Panc1 (cell line): Measurements from ENCODE around the gene RYR3. TPM values are rescaled to one million over a fixed set of nuclear protein-coding genes. Genes with fewer than 3 reads are reported as not detected.
A peak's percentile ranks its signal among the peaks of the same experiment; 100 is the strongest.

Experiments
- ATAC-seq: fragments of 200-7000 bp; cut with Tn5 transposase; 2 replicates; pipeline ENCODE4 v1.9.1; 2020; ENCODE audit warnings: mild to moderate bottlenecking, moderate library complexity
- BruUV-seq: library from RNA; stranded (reverse); fragments of 400-500 nt; replicated peaks from 2 replicates; lab custom pipeline; 2021; lab: Mats Ljungman, UMichigan
- CTCF ChIA-PET: fragments of 300-600 bp; sonication (Branson Sonifier 250); formaldehyde crosslinking; loops from one replicate; lab custom pipeline; 2022; ENCODE audit warnings: antibody characterized with exemption; lab: Charles Lee
- POLR2A ChIA-PET: fragments of 300-600 bp; sonication (Branson Sonifier 250); formaldehyde crosslinking; loops from one replicate; lab custom pipeline; 2022; ENCODE audit warnings: antibody characterized with exemption; lab: Charles Lee
- DNase-seq: peaks from one replicate; pipeline ENCODE4 v3.0.0-alpha.2; 2010; ENCODE audit warnings: low read depth, low spot score
- H3K27ac ChIP-seq: 2 replicates; pipeline ENCODE4 v1.5.1; 2011; ENCODE audit warnings: mild to moderate bottlenecking, low read length, inconsistent platforms
- H3K27me3 ChIP-seq: fragments of 200-500 bp; sonication (Bioruptor generic); 2 replicates; pipeline ENCODE4 v1.6.0; 2014; ENCODE audit warnings: low read length, inconsistent platforms; ENCODE audit not compliant: control insufficient read depth, insufficient read depth
- H3K36me3 ChIP-seq: fragments of 200-500 bp; sonication (Bioruptor generic); 2 replicates; pipeline ENCODE4 v1.5.1; 2014; ENCODE audit warnings: inconsistent platforms, mild to moderate bottlenecking, low read length, moderate library complexity; ENCODE audit not compliant: control insufficient read depth, insufficient read depth
- H3K4me1 ChIP-seq: 2 replicates; pipeline ENCODE4 v1.5.1; 2011; ENCODE audit warnings: inconsistent platforms, mild to moderate bottlenecking, low read length, moderate library complexity; ENCODE audit not compliant: control insufficient read depth, insufficient read depth
- H3K4me3 ChIP-seq, 2 experiments: 2 replicates each; pipeline ENCODE4 v1.5.1; 2011 to 2012; ENCODE audit warnings: low read depth in 2 of 2, low read length in 2 of 2, mild to moderate bottlenecking in 2 of 2, inconsistent platforms in 1 of 2, moderate library complexity in 1 of 2
- H3K9me3 ChIP-seq: fragments of 200-500 bp; sonication (Bioruptor generic); 2 replicates; pipeline ENCODE4 v1.5.1; 2014; ENCODE audit warnings: low read depth, mild to moderate bottlenecking, inconsistent platforms, low read length, moderate library complexity; ENCODE audit not compliant: control insufficient read depth, insufficient read depth
- POLR2AphosphoS5 ChIP-seq: IDR thresholded peaks from 2 replicates; pipeline ENCODE4 v1.6.1; 2012; ENCODE audit warnings: mild to moderate bottlenecking, low read depth, low read length, moderate library complexity
- SIN3A ChIP-seq: IDR thresholded peaks from 2 replicates; pipeline ENCODE4 v1.6.1; 2012; ENCODE audit warnings: low read depth, mild to moderate bottlenecking, low read length, moderate library complexity, borderline replicate concordance; ENCODE audit not compliant: insufficient read depth
- TCF7L2 ChIP-seq: IDR thresholded peaks from 2 replicates; pipeline ENCODE4 v1.6.1; 2011; ENCODE audit warnings: mild to moderate bottlenecking, low read depth, low read length, inconsistent platforms
- in situ Hi-C: cut with HindIII; loops from 2 replicates; pipeline ENCODE4 v1.10.0; 2016; ENCODE audit warnings: low sequenced_read_pairs, low pct_unique_long_range_greater_than_20kb
- intact Hi-C: fragments of 100-400 bp; cut with micrococcal nuclease; formaldehyde crosslinking; loops from one replicate; pipeline ENCODE4 v1.10.0; 2022; ENCODE audit not compliant: unreplicated experiment
- total RNA-seq: library from RNA; stranded (reverse); gene quantifications from one replicate; pipeline ENCODE4 v1.2.1, GENCODE V29; 2021; ENCODE audit not compliant: unreplicated experiment
- TF ChIP-seq, protein P1 (sequence below), 2 experiments: IDR thresholded peaks; 2 replicates each; pipeline ENCODE4 v1.6.1; 2011 to 2012; ENCODE audit warnings: low read depth in 2 of 2, control low read depth in 1 of 2, low read length in 1 of 2, mild to moderate bottlenecking in 1 of 2, moderate library complexity in 1 of 2; ENCODE audit not compliant: insufficient read depth in 1 of 2
- TF ChIP-seq, protein P2 (sequence below): fragments of 450-650 bp; IDR thresholded peaks from 2 replicates; pipeline ENCODE4 v1.5.1; 2017; ENCODE audit warnings: mild to moderate bottlenecking

RYR3 gene
- total RNA-seq, 1 experiment from 2014 or later, result not detected

DNA sequence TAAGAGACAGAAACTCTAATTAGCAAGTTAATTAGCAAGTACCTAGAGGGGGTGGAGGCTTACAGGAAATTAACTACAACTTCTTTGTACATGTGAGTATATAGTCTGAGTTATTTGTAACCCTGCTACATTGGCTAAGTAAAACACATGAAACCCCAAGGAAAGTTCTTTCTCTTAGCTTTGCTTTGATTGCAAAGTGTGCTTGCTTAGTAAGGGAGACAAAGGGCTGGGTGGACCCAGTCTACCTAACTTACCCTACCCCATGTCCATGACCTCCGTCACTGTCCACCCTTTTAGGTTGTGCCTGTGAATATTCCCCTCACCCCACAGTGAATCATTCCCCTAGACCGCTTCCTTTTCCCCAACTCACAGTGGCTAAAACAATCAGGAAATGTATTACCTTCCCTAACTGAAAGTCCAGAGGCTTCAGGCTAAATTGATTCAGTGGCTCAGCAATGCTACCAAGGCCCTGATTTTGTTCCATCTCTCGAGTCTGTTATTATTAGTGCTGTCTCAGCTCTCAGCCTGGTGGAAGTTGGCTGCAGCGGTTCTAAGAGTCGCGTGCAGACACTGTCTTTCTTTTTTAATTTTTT is 31.1 kb upstream of the RYR3 start:
- no peak overlapping the region for H3K4me3 ChIP-seq
- intact Hi-C loops (no loop called here), in situ Hi-C loops (no loop called here)
- peak; percentile 75 for ATAC-seq
- H3K27ac ChIP-seq, result peak overlapping the region; percentile 45; the same call in 1 of the 2 replicates
- no peak for DNase-seq
- H3K9me3 ChIP-seq, result no peaks in the 10 kb centered on the region; the same call in 1 of the 2 replicates
- no TSS peak for BruUV-seq
- ChIA-PET CTCF (interaction anchor here (1.2 kb wide), 1 partner anchor 13 kb away, joined by 4 read pairs; no protein-coding TSS in a partner anchor), POLR2A (interaction anchor here (0.6 kb wide), 1 partner anchor 57 kb away, joined by 3 read pairs; no protein-coding TSS in a partner anchor)
- peaks cover 16% of the 10 kb centered on the region for H3K4me1 ChIP-seq
- H3K27me3 ChIP-seq, result no peaks in the 10 kb centered on the region
- no peaks in the 10 kb centered on the region for H3K36me3 ChIP-seq
- TF ChIP-seq SIN3A (no peak), POLR2AphosphoS5 (no peak), TCF7L2 (no peak)
- TF ChIP-seq, protein P1, sequence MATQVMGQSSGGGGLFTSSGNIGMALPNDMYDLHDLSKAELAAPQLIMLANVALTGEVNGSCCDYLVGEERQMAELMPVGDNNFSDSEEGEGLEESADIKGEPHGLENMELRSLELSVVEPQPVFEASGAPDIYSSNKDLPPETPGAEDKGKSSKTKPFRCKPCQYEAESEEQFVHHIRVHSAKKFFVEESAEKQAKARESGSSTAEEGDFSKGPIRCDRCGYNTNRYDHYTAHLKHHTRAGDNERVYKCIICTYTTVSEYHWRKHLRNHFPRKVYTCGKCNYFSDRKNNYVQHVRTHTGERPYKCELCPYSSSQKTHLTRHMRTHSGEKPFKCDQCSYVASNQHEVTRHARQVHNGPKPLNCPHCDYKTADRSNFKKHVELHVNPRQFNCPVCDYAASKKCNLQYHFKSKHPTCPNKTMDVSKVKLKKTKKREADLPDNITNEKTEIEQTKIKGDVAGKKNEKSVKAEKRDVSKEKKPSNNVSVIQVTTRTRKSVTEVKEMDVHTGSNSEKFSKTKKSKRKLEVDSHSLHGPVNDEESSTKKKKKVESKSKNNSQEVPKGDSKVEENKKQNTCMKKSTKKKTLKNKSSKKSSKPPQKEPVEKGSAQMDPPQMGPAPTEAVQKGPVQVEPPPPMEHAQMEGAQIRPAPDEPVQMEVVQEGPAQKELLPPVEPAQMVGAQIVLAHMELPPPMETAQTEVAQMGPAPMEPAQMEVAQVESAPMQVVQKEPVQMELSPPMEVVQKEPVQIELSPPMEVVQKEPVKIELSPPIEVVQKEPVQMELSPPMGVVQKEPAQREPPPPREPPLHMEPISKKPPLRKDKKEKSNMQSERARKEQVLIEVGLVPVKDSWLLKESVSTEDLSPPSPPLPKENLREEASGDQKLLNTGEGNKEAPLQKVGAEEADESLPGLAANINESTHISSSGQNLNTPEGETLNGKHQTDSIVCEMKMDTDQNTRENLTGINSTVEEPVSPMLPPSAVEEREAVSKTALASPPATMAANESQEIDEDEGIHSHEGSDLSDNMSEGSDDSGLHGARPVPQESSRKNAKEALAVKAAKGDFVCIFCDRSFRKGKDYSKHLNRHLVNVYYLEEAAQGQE (IDR thresholded peaks at IDR 0.05; ENCODE audit: insufficient read depth in 1 of 2, low read depth in 2 of 2, low read length in 1 of 2), result no peak
- TF ChIP-seq, protein P2, sequence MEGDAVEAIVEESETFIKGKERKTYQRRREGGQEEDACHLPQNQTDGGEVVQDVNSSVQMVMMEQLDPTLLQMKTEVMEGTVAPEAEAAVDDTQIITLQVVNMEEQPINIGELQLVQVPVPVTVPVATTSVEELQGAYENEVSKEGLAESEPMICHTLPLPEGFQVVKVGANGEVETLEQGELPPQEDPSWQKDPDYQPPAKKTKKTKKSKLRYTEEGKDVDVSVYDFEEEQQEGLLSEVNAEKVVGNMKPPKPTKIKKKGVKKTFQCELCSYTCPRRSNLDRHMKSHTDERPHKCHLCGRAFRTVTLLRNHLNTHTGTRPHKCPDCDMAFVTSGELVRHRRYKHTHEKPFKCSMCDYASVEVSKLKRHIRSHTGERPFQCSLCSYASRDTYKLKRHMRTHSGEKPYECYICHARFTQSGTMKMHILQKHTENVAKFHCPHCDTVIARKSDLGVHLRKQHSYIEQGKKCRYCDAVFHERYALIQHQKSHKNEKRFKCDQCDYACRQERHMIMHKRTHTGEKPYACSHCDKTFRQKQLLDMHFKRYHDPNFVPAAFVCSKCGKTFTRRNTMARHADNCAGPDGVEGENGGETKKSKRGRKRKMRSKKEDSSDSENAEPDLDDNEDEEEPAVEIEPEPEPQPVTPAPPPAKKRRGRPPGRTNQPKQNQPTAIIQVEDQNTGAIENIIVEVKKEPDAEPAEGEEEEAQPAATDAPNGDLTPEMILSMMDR, result no peak

DNA sequence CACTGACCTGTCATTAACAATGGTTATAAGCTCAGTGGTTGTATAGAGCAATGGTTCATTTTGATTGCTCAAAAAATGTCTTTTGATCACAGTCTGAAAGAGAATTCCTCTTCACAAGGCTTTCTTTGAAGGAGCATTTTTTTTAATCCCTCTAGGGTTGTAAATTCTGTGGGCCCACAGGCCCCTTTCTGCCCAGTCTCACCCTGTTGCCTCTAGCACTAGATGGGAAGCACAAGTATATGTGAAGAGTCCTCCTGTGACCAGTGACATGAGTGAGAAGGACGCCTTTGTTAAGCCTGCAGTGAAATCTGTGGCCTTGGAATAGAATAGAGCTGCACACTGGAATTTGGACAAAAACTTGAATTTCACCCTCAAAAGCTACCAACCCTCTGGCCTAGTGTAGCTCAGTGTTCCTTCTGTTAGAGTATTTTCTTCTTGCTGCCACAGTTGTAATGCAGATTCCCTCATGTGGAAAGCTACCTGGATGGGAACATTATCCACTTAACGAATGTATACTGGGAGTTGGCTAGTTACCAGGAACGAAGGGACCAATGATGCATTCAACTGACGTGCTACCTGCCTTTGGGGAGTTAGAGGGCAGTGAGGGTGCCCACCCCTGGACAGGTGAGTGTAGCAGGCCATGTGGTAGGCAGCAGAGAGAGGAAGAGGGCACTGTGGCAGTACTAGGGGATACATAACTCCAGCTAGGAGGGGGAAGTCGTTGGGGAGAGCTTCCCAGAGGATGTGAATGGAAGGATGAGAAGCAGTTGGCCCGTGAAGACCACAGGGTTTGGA is 28.3 kb upstream of the RYR3 start:
- H3K27me3 ChIP-seq, result no peaks in the 10 kb centered on the region
- DNase-seq (no peak), ATAC-seq (no peak)
- H3K9me3 ChIP-seq, result no peaks in the 10 kb centered on the region
- no peak overlapping the region for H3K27ac ChIP-seq
- intact Hi-C loops (no loop called here), in situ Hi-C loops (no loop called here)
- H3K36me3 ChIP-seq, result no peaks in the 10 kb centered on the region
- ChIA-PET CTCF (interaction anchor here (0.6 to 0.9 kb wide), 3 partner anchors 8 to 272 kb away, joined by 3 to 4 read pairs (median 3); no protein-coding TSS in a partner anchor), POLR2A (no interaction called here)
- TF ChIP-seq, protein P2, result no peak
- no peak for TF ChIP-seq POLR2AphosphoS5
- TF ChIP-seq, protein P1 (IDR thresholded peaks at IDR 0.05; ENCODE audit: insufficient read depth in 1 of 2, low read depth in 2 of 2, low read length in 1 of 2), result no peak
- no peak for TF ChIP-seq SIN3A
- TF ChIP-seq TCF7L2, result no peak
- peaks cover 16% of the 10 kb centered on the region for H3K4me1 ChIP-seq
- BruUV-seq, result no TSS peak
- H3K4me3 ChIP-seq, result no peak overlapping the region
